Uterus (tissue), 4 donors: Measurements from ENCODE around the gene GSK3B. TPM values are rescaled to one million over a fixed set of nuclear protein-coding genes. Genes with fewer than 3 reads are reported as not detected.

ENCODE experiments used
- DNase-seq, 2 donors: peaks; one replicate each; pipeline ENCODE4 v3.0.0-alpha.2; 2019 to 2020
- H3K27ac ChIP-seq, 2 donors: fragments of 200-600 bp; sonication (generic); 1 replicate in 1 of 2; 2 replicates in 1 of 2; pipeline ENCODE4 v1.5.1; 2016 to 2018
- H3K27me3 ChIP-seq, 2 donors: fragments of 200-600 bp; sonication (generic); one replicate each; pipeline ENCODE4 v1.5.1; 2018 to 2019; ENCODE audit warnings: control low read depth in 1 of 2
- H3K36me3 ChIP-seq, 2 donors: fragments of 200-600 bp; sonication (generic); one replicate each; pipeline ENCODE4 v1.5.1; 2019; ENCODE audit warnings: control low read depth in 1 of 2
- H3K4me1 ChIP-seq, 2 donors: fragments of 200-600 bp; sonication (generic); one replicate each; pipeline ENCODE4 v1.5.1; 2018 to 2019; ENCODE audit warnings: control low read depth in 1 of 2
- H3K4me3 ChIP-seq, 2 donors: fragments of 200-600 bp; sonication (generic); 1 replicate in 1 of 2; 2 replicates in 1 of 2; pipeline ENCODE4 v1.5.1; 2018 to 2019; ENCODE audit warnings: mild to moderate bottlenecking in 1 of 2
- H3K9me3 ChIP-seq, 2 donors: fragments of 200-600 bp; sonication (generic); one replicate each; pipeline ENCODE4 v1.5.1; 2019; ENCODE audit warnings: control low read depth in 1 of 2
- CTCF ChIP-seq, 4 experiments: fragments of 200-600 bp in 2 of 4; fragments of 450-650 bp in 2 of 4; sonication (generic) in 2 of 4; IDR thresholded peaks; one replicate each; pipeline ENCODE4 v1.5.1; 2016 to 2019; ENCODE audit warnings: antibody characterized with exemption in 4 of 4, mild to moderate bottlenecking in 2 of 4, moderate library complexity in 1 of 4
- POLR2A ChIP-seq, 2 donors: fragments of 450-650 bp; IDR thresholded peaks; one replicate each; pipeline ENCODE4 v1.6.1; 2016; ENCODE audit warnings: antibody characterized with exemption in 2 of 2, mild to moderate bottlenecking in 1 of 2, moderate library complexity in 1 of 2
- intact Hi-C: fragments of 100-400 bp; cut with DNase I; formaldehyde crosslinking; loops from one replicate; pipeline ENCODE4 v1.15.1; 2023; ENCODE audit warnings: low total_unique reads
- total RNA-seq, 4 donors: library from RNA; depleted of rRNA in 3 of 4; stranded (reverse); fragments of >200 nt in 3 of 4; gene quantifications; one replicate each; pipeline versions ENCODE4 v1.1.0 to v1.2.4, GENCODE V29; 2014 to 2023
- donor health status: DM: yes; HTN: yes; CAD: no.

GSK3B gene
- total RNA-seq, 4 donors from 2014 or later, result 13.5 to 53.8 (median 31.3) TPM

GRCh38 chr3:120125992-120126391 is 31.7 kb upstream of the GSK3B start:
- TF ChIP-seq CTCF (IDR thresholded peaks at IDR 0.05), result no peak
- no peak for TF ChIP-seq POLR2A (IDR thresholded peaks at IDR 0.05)
- Histone ChIP-seq H3K4me3 (no peak overlapping the region), H3K27me3 (no peaks in the 10 kb centered on the region), H3K36me3 (no peaks in the 10 kb centered on the region), H3K27ac (no peak overlapping the region), H3K4me1 (no peaks in the 10 kb centered on the region), H3K9me3 (peaks cover 0 to 3% of the 10 kb centered on the region in 2 donors)
- intact Hi-C loops, result no loop called here
- DNase-seq, result no peak

- no peak for DNase-seq
- Histone ChIP-seq H3K4me3 (no peak overlapping the region), H3K27ac (no peak overlapping the region), H3K36me3 (no peaks in the 10 kb centered on the region), H3K4me1 (no peaks in the 10 kb centered on the region), H3K9me3 (peaks cover 0 to 3% of the 10 kb centered on the region in 2 donors), H3K27me3 (no peaks in the 10 kb centered on the region)
- intact Hi-C loops, result no loop called here
- TF ChIP-seq CTCF (IDR thresholded peaks at IDR 0.05) (no peak), POLR2A (IDR thresholded peaks at IDR 0.05) (no peak)
Measured at GRCh38 chr3:120119846-120120510, 25.7 kb upstream of the GSK3B start.

- Histone ChIP-seq H3K27ac (no peak overlapping the region), H3K36me3 (no peaks in the 10 kb centered on the region), H3K4me3 (no peak overlapping the region), H3K27me3 (no peaks in the 10 kb centered on the region), H3K9me3 (no peaks in the 10 kb centered on the region), H3K4me1 (no peaks in the 10 kb centered on the region)
- DNase-seq, result no peak
- intact Hi-C loops, result no loop called here
- no peak for TF ChIP-seq POLR2A (IDR thresholded peaks at IDR 0.05)
- TF ChIP-seq CTCF (IDR thresholded peaks at IDR 0.05), result no peak
Measured at GRCh38 chr3:120114981-120115380, 20.7 kb upstream of the GSK3B start.

- Histone ChIP-seq H3K36me3 (no peaks in the 10 kb centered on the region), H3K27ac (no peak overlapping the region), H3K9me3 (no peaks in the 10 kb centered on the region), H3K27me3 (no peaks in the 10 kb centered on the region), H3K4me3 (no peak overlapping the region), H3K4me1 (no peaks in the 10 kb centered on the region)
- DNase-seq, result no peak
- intact Hi-C loops, result no loop called here
- TF ChIP-seq CTCF (IDR thresholded peaks at IDR 0.05), result no peak
- no peak for TF ChIP-seq POLR2A (IDR thresholded peaks at IDR 0.05)
Measured at GRCh38 chr3:120114376-120114775, 20.1 kb upstream of the GSK3B start.

- no peaks in the 10 kb centered on the region for H3K27me3 ChIP-seq
Measured at GRCh38 chr3:120113128-120114116, 19.2 kb upstream of the GSK3B start.

More at GRCh38 chr3:120113128-120114116, 19.2 kb upstream of the GSK3B start:
- no peak for DNase-seq
- no peaks in the 10 kb centered on the region for H3K4me1 ChIP-seq
- no peaks in the 10 kb centered on the region for H3K36me3 ChIP-seq
- no peak overlapping the region for H3K4me3 ChIP-seq
- TF ChIP-seq CTCF (IDR thresholded peaks at IDR 0.05) (no peak), POLR2A (IDR thresholded peaks at IDR 0.05) (no peak)
- no peaks in the 10 kb centered on the region for H3K9me3 ChIP-seq
- no peak overlapping the region for H3K27ac ChIP-seq
- intact Hi-C loops, result no loop called here
